GM21381 (cell line): ENCODE results near the gene MAN2B2.
A peak's percentile ranks its signal among the peaks of the same experiment; 100 is the strongest.

ENCODE experiments used
- ATAC-seq: cut with Tn5 transposase; IDR thresholded peaks from one replicate; pipeline ENCODE4 v1.9.1; 2021; ENCODE audit warnings: mild to moderate bottlenecking, moderate library complexity; ENCODE audit not compliant: unreplicated experiment

Gene MAN2B2

GRCh38 chr4:6566391-6567190, 8.4 kb upstream of the MAN2B2 start:
- no peak for ATAC-seq

- no peak for ATAC-seq
Observed at GRCh38 chr4:6567218-6567617, 7.8 kb upstream of the MAN2B2 start.

DNA sequence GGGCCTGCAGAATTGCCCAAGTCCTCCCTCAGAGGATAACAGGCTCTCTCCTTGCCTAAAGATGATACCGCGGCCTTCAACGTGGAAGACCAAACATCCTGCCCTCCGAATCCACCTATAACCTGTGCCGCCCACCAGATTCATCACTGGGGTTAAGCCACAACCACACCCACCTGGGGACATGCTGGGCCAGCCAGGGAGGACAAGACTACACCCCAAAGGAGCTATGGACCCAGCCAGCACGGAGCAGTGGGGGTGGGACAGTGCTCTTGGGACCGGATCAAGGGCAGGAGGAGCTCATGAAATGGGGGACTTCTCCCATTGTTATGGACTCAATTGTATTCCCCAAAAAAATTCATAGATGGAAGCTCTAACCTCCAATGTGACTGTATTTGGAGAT, 6.8 kb upstream of the MAN2B2 start:
- no peak for ATAC-seq

DNA sequence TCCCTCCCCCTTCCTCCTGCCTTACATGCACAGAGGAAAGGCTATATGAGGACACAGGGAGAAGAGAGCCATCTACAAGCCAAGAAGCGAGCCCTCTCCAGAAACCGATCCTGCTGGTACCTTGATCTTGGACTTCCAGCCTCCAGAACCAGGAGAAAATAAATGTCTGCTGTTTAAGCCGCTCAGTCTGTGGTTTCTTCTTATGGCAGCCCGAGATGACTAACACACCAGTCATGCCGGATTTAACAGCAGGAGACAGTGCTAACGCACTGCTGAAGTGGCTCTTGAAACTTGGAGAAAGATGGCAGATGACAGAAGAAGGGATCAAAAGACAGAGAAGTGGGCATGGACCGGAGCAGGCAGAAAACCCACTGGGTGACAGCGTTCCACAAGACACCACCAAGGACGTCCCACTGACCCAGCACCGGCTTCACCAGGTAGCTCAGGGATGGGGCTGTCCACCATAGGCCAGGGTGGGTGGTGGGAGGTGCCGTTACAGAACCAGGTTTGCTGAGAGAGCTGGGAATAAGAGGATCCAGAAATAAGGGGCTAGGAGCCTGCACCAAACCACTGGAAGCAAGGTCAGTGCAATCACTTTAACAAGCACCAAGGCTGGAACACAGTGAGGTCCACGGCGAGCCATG, 6.2 kb upstream of the MAN2B2 start:
- ATAC-seq, result no peak

- ATAC-seq, result no peak
Observed at GRCh38 chr4:6571608-6572007, 3.4 kb upstream of the MAN2B2 start.

GRCh38 chr4:6573551-6573950, 1.4 kb upstream of the MAN2B2 start:
- ATAC-seq, result no peak

GRCh38 chr4:6573986-6574746, 823 bp upstream of the MAN2B2 start:
- ATAC-seq, result no peak

DNA sequence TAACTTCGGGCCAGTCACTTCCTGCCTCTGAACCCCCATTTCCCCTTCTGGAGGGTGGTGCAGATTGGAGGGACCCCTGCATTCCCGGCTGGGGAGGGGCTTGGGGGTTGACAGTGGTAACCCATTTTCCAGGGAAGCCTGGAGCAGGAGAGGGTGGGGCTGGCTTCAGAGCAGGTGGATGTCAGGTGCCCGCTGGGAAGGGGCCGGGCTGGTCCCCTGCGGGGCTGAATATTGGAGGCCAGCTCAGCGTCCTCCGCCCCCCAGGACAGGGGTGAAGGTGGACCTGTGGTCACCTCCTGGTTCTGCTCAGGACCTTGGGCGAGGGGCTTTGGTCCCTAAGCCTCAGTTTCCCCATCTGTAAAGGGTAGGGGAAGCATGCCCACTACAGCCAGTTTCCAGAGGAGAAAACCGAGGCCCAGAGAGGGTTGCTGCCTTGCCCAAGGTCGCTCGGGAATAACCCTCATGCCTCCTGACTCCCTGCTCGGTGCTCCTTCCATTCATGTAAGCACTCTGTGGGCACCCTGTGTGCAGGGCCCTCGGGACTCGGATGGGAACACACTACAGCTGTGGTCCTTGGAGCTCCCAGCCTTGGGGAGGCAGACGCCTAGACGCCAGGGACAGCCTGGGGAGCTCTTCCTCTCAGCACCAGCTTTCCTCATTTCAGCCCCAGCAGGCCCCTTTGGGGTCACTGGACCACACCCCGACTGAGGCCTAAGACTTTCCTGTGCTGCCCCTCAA, 683 bp downstream of the MAN2B2 start:
- no peak for ATAC-seq

DNA sequence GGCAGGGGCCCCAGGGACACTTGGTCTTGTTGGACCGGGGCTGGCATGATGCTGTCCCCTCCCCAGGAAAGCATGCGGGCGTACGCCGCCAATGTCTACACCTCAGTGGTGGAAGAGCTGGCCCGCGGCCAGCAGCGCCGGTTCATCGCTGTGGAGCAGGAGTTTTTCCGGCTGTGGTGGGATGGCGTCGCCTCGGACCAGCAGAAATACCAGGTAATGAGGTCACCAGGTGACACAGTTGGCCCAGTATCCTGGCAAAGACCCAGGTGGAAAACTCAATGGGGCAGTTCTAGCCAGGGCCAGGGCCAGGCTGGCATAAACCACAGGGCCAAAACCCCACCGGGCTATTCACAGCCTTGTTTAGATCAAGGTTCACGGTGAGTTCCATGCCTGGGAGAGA, 1.5 kb downstream of the MAN2B2 start:
- no peak for ATAC-seq

DNA sequence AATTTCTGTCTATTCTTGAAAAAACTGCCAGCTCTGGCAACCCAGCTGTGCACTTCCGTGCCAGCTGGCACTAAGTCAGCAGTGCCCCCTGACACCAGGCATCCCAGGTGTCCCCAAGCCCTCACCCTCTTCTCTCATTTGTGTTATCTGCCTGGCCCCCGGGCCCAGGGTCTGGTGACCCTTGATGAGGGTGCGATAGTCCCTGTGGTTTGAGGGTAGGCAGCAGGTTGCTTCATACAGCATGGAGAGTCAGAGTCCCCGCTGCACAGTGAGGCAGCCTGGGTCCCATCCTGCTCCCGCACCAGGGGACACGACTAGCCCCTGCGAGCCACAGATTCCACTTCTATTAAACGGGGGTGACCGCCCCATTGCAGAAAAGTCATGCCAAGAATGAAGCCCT, 1.9 kb downstream of the MAN2B2 start:
- ATAC-seq, result no peak

DNA sequence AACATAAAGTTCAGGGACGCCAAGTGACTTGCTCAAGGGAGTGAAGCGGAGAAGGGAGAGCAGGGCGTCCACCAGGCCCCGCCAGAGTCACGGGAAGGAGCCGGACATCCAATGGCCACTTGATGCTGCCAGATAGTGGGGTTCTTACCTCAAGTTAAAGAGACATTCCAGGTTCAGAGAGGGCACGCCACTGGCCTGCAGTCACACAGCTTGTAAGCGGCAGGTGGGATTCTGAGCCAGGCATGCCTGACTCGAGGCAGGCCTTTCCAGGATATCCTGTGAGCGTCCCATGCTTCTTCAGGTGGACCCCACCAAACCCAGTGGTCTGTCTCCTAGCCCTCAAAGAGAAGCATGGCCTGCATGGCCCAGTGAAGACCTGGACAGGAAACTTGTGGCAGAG, 2.4 kb downstream of the MAN2B2 start:
- ATAC-seq, result no peak

GRCh38 chr4:6578221-6578620, 3.2 kb downstream of the MAN2B2 start:
- ATAC-seq, result no peak

GRCh38 chr4:6580353-6580752, 5.4 kb downstream of the MAN2B2 start:
- ATAC-seq, result no peak

DNA sequence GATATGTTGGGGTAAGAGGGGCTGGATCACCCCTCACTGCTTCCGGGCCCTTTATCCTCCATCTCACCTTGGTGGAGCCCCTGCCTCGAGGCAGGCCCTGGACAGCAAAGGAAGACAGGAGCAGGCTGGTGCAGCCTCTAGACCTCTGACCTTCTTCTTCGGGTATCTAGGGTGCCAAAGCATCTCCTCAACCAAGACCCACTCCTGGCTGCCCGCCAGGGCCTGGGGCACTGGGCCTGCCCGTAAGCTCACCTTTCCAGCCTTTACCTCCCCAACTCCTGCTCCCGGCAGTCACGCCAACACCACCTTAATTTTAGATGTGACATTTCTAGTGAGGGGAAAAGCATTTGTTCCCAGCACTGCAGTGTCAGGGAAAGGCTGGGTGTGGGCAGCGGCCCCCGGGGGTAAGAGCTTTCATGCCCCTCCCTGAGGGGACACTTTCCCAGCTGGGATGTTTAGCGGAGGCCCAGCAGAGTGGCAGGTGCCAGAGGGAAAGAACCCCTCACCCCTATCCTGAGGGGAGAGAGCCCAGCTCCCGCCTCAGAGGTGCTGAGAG, 6.7 kb downstream of the MAN2B2 start:
- no peak for ATAC-seq

DNA sequence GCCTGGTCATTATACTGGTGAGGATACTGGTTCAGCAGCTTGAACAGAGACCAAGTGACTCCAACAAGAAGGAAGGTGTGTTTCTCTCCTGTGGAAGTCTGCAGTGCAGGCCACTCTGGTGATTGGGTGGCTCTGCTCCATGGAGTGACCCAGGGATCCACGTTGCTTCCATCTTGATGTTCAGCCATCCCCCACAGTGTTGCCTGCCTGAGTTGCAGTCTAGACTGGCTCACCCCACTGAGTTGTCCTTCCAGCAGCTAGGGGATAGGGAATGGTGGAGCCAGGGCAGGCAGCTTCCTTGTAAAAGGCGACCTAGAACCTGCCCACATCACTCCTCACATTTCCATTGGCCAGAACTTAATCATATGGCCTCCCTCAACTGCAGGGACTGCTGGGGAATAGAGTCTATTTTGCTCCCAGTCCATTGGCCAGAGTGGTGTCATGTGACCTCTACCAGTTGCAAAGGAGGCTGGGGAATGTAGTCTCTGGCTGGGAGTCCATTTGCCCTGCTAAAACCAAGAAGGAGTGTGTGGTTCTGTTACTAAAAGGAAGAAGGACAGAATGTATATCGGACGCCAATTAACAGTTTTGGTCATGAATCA, 8.0 kb downstream of the MAN2B2 start:
- no peak for ATAC-seq

GRCh38 chr4:6584865-6585264, 9.9 kb downstream of the MAN2B2 start:
- ATAC-seq, result no peak

DNA sequence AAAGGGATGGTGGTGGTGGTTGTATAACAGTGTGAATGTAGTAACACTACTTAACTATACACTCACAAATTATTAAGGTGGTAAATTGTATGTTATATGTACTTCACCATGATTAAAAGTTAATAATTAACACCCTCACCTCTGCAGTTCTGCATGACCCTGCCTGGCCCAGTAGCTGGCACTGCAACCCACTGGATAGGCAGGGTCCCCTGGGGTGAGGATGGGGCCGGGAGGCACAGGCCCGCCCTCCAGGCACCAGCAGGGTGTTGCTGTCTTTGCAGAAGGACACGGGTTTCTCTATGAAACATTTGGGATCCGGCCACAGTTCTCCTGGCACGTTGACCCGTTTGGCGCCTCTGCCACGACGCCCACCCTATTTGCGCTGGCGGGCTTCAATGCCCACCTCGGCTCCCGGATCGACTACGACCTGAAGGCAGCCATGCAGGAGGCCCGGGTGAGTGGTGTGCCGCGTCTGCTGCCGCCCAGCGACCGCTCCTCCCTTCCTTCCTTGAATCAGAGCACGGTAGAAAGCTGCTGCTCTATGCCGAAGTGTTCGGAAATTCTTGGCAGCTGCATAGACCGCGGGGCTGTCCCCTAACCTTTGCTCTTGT, 11.8 kb downstream of the MAN2B2 start:
- ATAC-seq, result no peak

DNA sequence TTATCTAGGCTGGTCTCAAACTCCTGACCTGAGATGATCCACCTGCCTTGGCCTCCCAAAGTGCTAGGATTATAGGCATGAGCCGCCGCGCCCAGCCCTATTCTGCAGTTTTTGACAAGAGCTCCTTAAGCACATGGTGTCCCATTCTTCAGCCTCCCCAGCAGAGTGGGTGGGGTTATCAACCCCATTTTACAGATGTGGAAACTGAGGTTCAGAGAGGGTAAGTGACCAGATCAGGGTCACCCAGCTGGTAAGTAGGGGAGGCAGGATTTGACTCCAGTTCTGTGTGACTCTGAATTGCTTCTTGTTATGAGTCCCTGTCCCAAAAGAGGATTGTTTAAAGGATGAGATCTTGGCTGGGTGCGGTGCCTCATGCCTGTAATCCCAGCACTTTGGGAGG, 14.5 kb downstream of the MAN2B2 start:
- ATAC-seq, result no peak

DNA sequence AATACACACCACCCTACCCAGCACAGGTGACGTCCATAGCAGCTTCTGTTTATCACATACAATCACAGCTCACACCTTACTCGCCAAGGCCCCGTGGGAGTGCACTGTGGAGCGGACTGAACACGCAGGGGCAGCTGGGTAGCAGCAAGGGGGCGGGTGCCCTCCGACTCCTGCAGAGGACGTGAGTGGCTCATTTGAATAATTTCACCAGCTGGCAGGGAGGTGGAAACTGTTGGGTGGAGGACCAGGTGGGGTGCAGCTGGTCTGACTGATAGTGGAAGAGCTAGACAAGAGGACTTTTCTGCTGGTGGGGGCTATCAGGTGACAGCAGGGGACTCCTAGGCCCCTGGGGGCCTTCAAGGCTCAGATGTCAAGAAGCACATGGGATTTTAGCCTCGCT, 16.3 kb downstream of the MAN2B2 start:
- peak; percentile 46 for ATAC-seq

- ATAC-seq, result no peak
Observed at GRCh38 chr4:6591781-6592180, 16.8 kb downstream of the MAN2B2 start.
